Measurements from ENCODE around the gene PIK3R6.

Gene PIK3R6

GRCh38 chr17:8900626-8901585 lies 33.4 kb upstream of the PIK3R6 start:
- no peak overlapping the region for H2BK5ac ChIP-seq (ENCODE audit: low read length)
- no peaks in the 10 kb centered on the region for H3K36me3 ChIP-seq (replicated peaks in 1 of 2; ENCODE audit: control insufficient read depth in 2 of 2, insufficient read depth in 2 of 2, low read length in 2 of 2)
- H3K18ac ChIP-seq (ENCODE audit: low read length): no peak overlapping the region
- no peak overlapping the region for H2BK15ac ChIP-seq (ENCODE audit: low read length)
- H3K4ac ChIP-seq (ENCODE audit: low read length): no peak overlapping the region
- H3K79me1 ChIP-seq (ENCODE audit: low read depth, low read length): no peaks in the 10 kb centered on the region
- no peak overlapping the region for H2BK120ac ChIP-seq (ENCODE audit: low read depth, low read length)
- H3K4me3 ChIP-seq (ENCODE audit: low read length in 2 of 2): no peak overlapping the region
- DNase-seq (ENCODE audit: low spot score): no peak
- no CpG with 5 or more reads among the region's 15 CpGs for WGBS, 2 donors (ENCODE audit: extremely low coverage in 2 of 2, insufficient read length in 2 of 2, insufficient replicate concordance in 1 of 2)
- no peaks in the 10 kb centered on the region for H3K9me3 ChIP-seq (replicated peaks in 1 of 2; ENCODE audit: control insufficient read depth in 2 of 2, insufficient read depth in 1 of 2, low read depth in 1 of 2, low read length in 2 of 2)
- H3K14ac ChIP-seq (ENCODE audit: low read length): no peak overlapping the region
- H4K91ac ChIP-seq (ENCODE audit: low read depth, low read length, poor library complexity): no peak overlapping the region
- no peak overlapping the region for H3K23ac ChIP-seq (ENCODE audit: low read depth, low read length, poor library complexity)
- peak overlapping the region; percentile 29 for H2AFZ ChIP-seq (ENCODE audit: low read length)
- H3K4me2 ChIP-seq (ENCODE audit: insufficient read depth, low read length, poor library complexity, severe bottlenecking): no peak overlapping the region
- H3K27ac ChIP-seq (replicated peaks; ENCODE audit: low read length): no peak overlapping the region
- H2AK5ac ChIP-seq (ENCODE audit: low read depth, low read length): no peak overlapping the region
- H3K4me1 ChIP-seq (ENCODE audit: control insufficient read depth in 2 of 2, insufficient read depth in 1 of 2, low read depth in 1 of 2, low read length in 2 of 2): no peaks in the 10 kb centered on the region
- no peak overlapping the region for H4K8ac ChIP-seq (ENCODE audit: low read depth, low read length)
- no peaks in the 10 kb centered on the region for H3K27me3 ChIP-seq (ENCODE audit: control insufficient read depth in 3 of 3, insufficient read depth in 3 of 3, low read depth in 1 of 3, low read length in 3 of 3)
- H3K9ac ChIP-seq (ENCODE audit: low read depth, low read length, poor library complexity): no peak overlapping the region
- H2BK12ac ChIP-seq (ENCODE audit: low read length): no peak overlapping the region

GRCh38 chr17:8900207-8900606 lies 32.7 kb upstream of the PIK3R6 start:
- no peak overlapping the region for H2BK5ac ChIP-seq (ENCODE audit: low read length)
- no peak for DNase-seq (ENCODE audit: low spot score)

GRCh38 chr17:8898636-8899035 lies 31.2 kb upstream of the PIK3R6 start:
- Histone ChIP-seq H3K36me3 (replicated peaks in 1 of 2; ENCODE audit: control insufficient read depth in 2 of 2, insufficient read depth in 2 of 2, low read length in 2 of 2) (no peaks in the 10 kb centered on the region), H3K23ac (ENCODE audit: low read depth, low read length, poor library complexity) (no peak overlapping the region), H2AK5ac (ENCODE audit: low read depth, low read length) (no peak overlapping the region), H3K9ac (ENCODE audit: low read depth, low read length, poor library complexity) (no peak overlapping the region), H4K8ac (ENCODE audit: low read depth, low read length) (no peak overlapping the region), H3K14ac (ENCODE audit: low read length) (no peak overlapping the region), H2BK12ac (ENCODE audit: low read length) (no peak overlapping the region), H2BK5ac (ENCODE audit: low read length) (no peak overlapping the region), H3K79me1 (ENCODE audit: low read depth, low read length) (no peaks in the 10 kb centered on the region), H3K4me3 (ENCODE audit: low read length in 2 of 2) (no peak overlapping the region), H4K91ac (ENCODE audit: low read depth, low read length, poor library complexity) (no peak overlapping the region), H3K4ac (ENCODE audit: low read length) (no peak overlapping the region), H2BK15ac (ENCODE audit: low read length) (no peak overlapping the region), H2AFZ (ENCODE audit: low read length) (no peak overlapping the region), H3K9me3 (replicated peaks in 1 of 2; ENCODE audit: control insufficient read depth in 2 of 2, insufficient read depth in 1 of 2, low read depth in 1 of 2, low read length in 2 of 2) (no peaks in the 10 kb centered on the region), H3K27me3 (ENCODE audit: control insufficient read depth in 3 of 3, insufficient read depth in 3 of 3, low read depth in 1 of 3, low read length in 3 of 3) (peaks cover 0 to 3% (median 0%) of the 10 kb centered on the region in 3 experiments), H3K18ac (ENCODE audit: low read length) (no peak overlapping the region), H3K4me1 (ENCODE audit: control insufficient read depth in 2 of 2, insufficient read depth in 1 of 2, low read depth in 1 of 2, low read length in 2 of 2) (peaks cover 1 to 10% of the 10 kb centered on the region in 2 donors), H3K4me2 (ENCODE audit: insufficient read depth, low read length, poor library complexity, severe bottlenecking) (no peak overlapping the region), H3K27ac (replicated peaks; ENCODE audit: low read length) (no peak overlapping the region), H2BK120ac (ENCODE audit: low read depth, low read length) (no peak overlapping the region)
- DNase-seq (ENCODE audit: low spot score): no peak
- no CpG with 5 or more reads among the region's 6 CpGs for WGBS, 2 donors (ENCODE audit: extremely low coverage in 2 of 2, insufficient read length in 2 of 2, insufficient replicate concordance in 1 of 2)

More at GRCh38 chr17:8900207-8900606, 32.7 kb upstream of the PIK3R6 start:
- Histone ChIP-seq H2BK120ac (ENCODE audit: low read depth, low read length) (no peak overlapping the region), H3K4me3 (ENCODE audit: low read length in 2 of 2) (no peak overlapping the region), H2BK15ac (ENCODE audit: low read length) (no peak overlapping the region), H3K27ac (replicated peaks; ENCODE audit: low read length) (no peak overlapping the region), H4K91ac (ENCODE audit: low read depth, low read length, poor library complexity) (no peak overlapping the region), H3K27me3 (ENCODE audit: control insufficient read depth in 3 of 3, insufficient read depth in 3 of 3, low read depth in 1 of 3, low read length in 3 of 3) (no peaks in the 10 kb centered on the region), H2AFZ (ENCODE audit: low read length) (peak overlapping the region; percentile 29), H3K14ac (ENCODE audit: low read length) (no peak overlapping the region), H3K79me1 (ENCODE audit: low read depth, low read length) (no peaks in the 10 kb centered on the region), H3K23ac (ENCODE audit: low read depth, low read length, poor library complexity) (no peak overlapping the region), H3K4ac (ENCODE audit: low read length) (no peak overlapping the region), H3K36me3 (replicated peaks in 1 of 2; ENCODE audit: control insufficient read depth in 2 of 2, insufficient read depth in 2 of 2, low read length in 2 of 2) (no peaks in the 10 kb centered on the region), H3K9ac (ENCODE audit: low read depth, low read length, poor library complexity) (no peak overlapping the region), H3K4me1 (ENCODE audit: control insufficient read depth in 2 of 2, insufficient read depth in 1 of 2, low read depth in 1 of 2, low read length in 2 of 2) (no peaks in the 10 kb centered on the region), H3K4me2 (ENCODE audit: insufficient read depth, low read length, poor library complexity, severe bottlenecking) (no peak overlapping the region), H2AK5ac (ENCODE audit: low read depth, low read length) (no peak overlapping the region), H4K8ac (ENCODE audit: low read depth, low read length) (no peak overlapping the region), H2BK12ac (ENCODE audit: low read length) (no peak overlapping the region), H3K9me3 (replicated peaks in 1 of 2; ENCODE audit: control insufficient read depth in 2 of 2, insufficient read depth in 1 of 2, low read depth in 1 of 2, low read length in 2 of 2) (no peaks in the 10 kb centered on the region), H3K18ac (ENCODE audit: low read length) (no peak overlapping the region)
- WGBS, 2 donors (ENCODE audit: extremely low coverage in 2 of 2, insufficient read length in 2 of 2, insufficient replicate concordance in 1 of 2): no CpG with 5 or more reads among the region's 6 CpGs

GRCh38 chr17:8898126-8898525 lies 30.7 kb upstream of the PIK3R6 start:
- Histone ChIP-seq H2BK12ac (ENCODE audit: low read length) (no peak overlapping the region), H4K91ac (ENCODE audit: low read depth, low read length, poor library complexity) (no peak overlapping the region), H2BK5ac (ENCODE audit: low read length) (no peak overlapping the region), H3K18ac (ENCODE audit: low read length) (no peak overlapping the region), H3K4me1 (ENCODE audit: control insufficient read depth in 2 of 2, insufficient read depth in 1 of 2, low read depth in 1 of 2, low read length in 2 of 2) (peaks cover 1 to 13% of the 10 kb centered on the region in 2 donors), H3K23ac (ENCODE audit: low read depth, low read length, poor library complexity) (no peak overlapping the region), H3K4me2 (ENCODE audit: insufficient read depth, low read length, poor library complexity, severe bottlenecking) (no peak overlapping the region), H2AFZ (ENCODE audit: low read length) (no peak overlapping the region), H2AK5ac (ENCODE audit: low read depth, low read length) (no peak overlapping the region), H3K9ac (ENCODE audit: low read depth, low read length, poor library complexity) (no peak overlapping the region), H3K27ac (replicated peaks; ENCODE audit: low read length) (no peak overlapping the region), H3K36me3 (replicated peaks in 1 of 2; ENCODE audit: control insufficient read depth in 2 of 2, insufficient read depth in 2 of 2, low read length in 2 of 2) (no peaks in the 10 kb centered on the region), H3K27me3 (ENCODE audit: control insufficient read depth in 3 of 3, insufficient read depth in 3 of 3, low read depth in 1 of 3, low read length in 3 of 3) (peaks cover 0 to 3% (median 0%) of the 10 kb centered on the region in 3 experiments), H2BK120ac (ENCODE audit: low read depth, low read length) (no peak overlapping the region), H4K8ac (ENCODE audit: low read depth, low read length) (no peak overlapping the region), H3K79me1 (ENCODE audit: low read depth, low read length) (no peaks in the 10 kb centered on the region), H3K4me3 (ENCODE audit: low read length in 2 of 2) (no peak overlapping the region), H2BK15ac (ENCODE audit: low read length) (no peak overlapping the region), H3K4ac (ENCODE audit: low read length) (no peak overlapping the region), H3K9me3 (replicated peaks in 1 of 2; ENCODE audit: control insufficient read depth in 2 of 2, insufficient read depth in 1 of 2, low read depth in 1 of 2, low read length in 2 of 2) (no peaks in the 10 kb centered on the region), H3K14ac (ENCODE audit: low read length) (no peak overlapping the region)
- no peak for DNase-seq (ENCODE audit: low spot score)
- WGBS, 2 donors (ENCODE audit: extremely low coverage in 2 of 2, insufficient read length in 2 of 2, insufficient replicate concordance in 1 of 2): no CpG with 5 or more reads among the region's 2 CpGs

Measured in neuronal stem cell (in vitro differentiated cells).